IPS-20b (cell line): ENCODE measurements around the gene PAX6.
A peak's percentile ranks its signal among the peaks of the same experiment; 100 is the strongest.

Experiments
- H3K27ac ChIP-seq: one replicate; pipeline ENCODE4 v1.5.1; 2013; ENCODE audit warnings: low read length
- H3K27me3 ChIP-seq: 2 replicates; pipeline ENCODE4 v1.6.1; 2013; ENCODE audit warnings: mild to moderate bottlenecking, low read length, inconsistent platforms; ENCODE audit not compliant: insufficient read depth
- H3K36me3 ChIP-seq: 2 replicates; pipeline ENCODE4 v1.6.1; 2013; ENCODE audit warnings: low read depth, mild to moderate bottlenecking, inconsistent platforms, low read length, moderate library complexity; ENCODE audit not compliant: insufficient read depth
- H3K4me1 ChIP-seq: 2 replicates; pipeline ENCODE4 v1.6.1; 2013; ENCODE audit warnings: mild to moderate bottlenecking, control low read depth, inconsistent platforms, low read length, moderate library complexity; ENCODE audit not compliant: insufficient read depth
- H3K4me3 ChIP-seq: 2 replicates; pipeline ENCODE4 v1.5.1; 2013; ENCODE audit warnings: mild to moderate bottlenecking, low read length, inconsistent platforms
- H3K9ac ChIP-seq: 2 replicates; pipeline ENCODE4 v1.6.1; 2013; ENCODE audit warnings: low read depth, mild to moderate bottlenecking, inconsistent platforms, low read length, moderate library complexity
- H3K9me3 ChIP-seq: 2 replicates; pipeline ENCODE4 v1.6.1; 2013; ENCODE audit warnings: mild to moderate bottlenecking, low read depth, low read length, inconsistent platforms; ENCODE audit not compliant: insufficient read depth

The PAX6 gene

DNA sequence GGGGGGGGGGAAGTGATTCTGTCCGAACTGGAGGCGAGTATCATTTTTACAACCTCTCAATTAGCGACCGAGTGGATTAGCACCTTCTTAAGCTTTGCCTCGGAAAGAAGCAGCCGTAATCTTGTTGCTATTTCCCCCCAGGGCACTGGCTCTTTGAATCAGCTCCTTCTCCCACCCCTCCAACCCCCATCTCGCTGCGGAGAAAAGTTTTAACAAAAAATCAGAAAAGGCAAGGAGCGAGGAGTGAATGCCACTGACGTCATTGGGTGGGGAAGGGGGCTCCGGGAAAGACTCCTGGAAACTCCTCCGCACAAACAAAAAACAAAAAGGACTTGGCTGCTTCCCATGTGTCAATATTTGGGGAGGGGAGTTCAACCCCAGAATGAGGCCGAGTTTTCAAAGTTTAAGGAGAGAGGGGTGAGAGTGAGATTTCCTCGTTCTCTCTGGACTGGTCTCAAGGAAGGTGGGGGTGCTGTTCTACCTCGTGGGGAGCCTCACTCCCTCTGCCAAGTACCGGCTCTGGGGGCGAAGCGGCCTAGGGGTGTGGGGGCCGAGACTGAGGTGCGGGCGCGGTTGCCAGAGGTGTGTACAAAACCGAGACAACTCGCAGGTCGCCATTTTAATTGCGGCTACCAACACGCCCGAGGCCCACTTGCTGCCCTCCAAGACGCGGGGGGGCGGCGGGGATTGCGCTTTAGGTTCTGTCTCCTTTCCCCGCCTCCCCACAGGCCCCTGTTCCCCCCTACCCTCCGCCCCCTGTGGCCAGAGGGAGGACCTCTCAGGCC is 2.5 kb upstream of the PAX6 start:
- peaks cover 8% of the 10 kb centered on the region; the same call in 1 of the 2 replicates for H3K4me1 ChIP-seq
- H3K9me3 ChIP-seq, result no peaks in the 10 kb centered on the region; the same call in 1 of the 2 replicates
- no peak overlapping the region for H3K9ac ChIP-seq
- peak overlapping the region; percentile 39; the same call in 1 of the 2 replicates for H3K4me3 ChIP-seq
- no peak overlapping the region for H3K27ac ChIP-seq
- no peaks in the 10 kb centered on the region for H3K36me3 ChIP-seq
- peaks cover 100% of the 10 kb centered on the region for H3K27me3 ChIP-seq

DNA sequence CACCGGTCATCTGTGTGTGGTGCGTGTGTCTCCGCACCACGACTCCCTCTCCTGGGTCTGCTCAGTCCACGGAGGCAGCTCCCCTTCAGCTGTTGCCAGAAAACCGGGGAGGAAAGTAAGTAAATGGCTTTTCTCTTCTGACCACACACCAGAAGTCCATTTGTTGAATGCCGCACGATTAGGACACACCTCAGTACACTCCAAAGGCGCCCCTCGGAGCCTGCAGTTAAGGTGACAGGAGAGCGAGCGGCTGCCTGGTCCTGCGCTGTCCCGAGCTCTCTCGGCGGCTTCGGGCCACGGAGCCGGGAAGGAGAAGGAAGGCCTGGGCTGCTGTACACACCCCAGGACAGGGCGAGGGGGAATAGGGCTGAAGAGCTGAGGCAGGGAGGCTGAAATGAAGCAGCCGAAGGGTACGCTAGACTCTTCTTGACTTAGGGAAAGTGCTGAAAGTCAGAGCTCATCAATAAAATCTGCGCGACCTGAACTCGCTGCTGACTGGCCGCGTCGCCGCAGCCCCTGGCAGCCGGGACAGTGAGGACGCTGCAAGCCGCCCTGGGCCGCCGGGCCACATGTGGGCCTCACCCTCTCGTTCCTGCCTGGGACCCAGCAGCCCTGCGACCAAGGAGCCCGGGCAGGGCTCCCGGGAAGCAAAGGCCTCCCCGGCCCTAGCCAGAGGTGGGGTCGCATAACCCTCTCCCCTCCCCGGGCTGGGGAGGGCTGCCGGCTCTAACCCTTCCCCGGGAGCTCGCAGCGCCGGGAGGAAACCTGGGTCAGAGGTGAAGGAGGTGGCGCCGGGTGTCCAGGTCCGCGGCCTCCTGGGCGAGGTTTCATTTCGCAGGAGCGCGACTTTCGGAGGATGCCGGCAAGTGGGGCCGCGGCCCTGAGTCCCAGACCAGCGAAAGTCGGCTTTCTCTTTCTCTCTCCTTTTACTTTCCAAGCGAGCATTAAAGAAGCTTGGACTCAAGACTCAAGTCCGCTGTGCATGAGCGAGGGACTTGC is 1.6 kb upstream of the PAX6 start:
- H3K9me3 ChIP-seq, result no peaks in the 10 kb centered on the region; the same call in 1 of the 2 replicates
- peak overlapping the region; percentile 49; the same call in 1 of the 2 replicates for H3K4me3 ChIP-seq
- no peak overlapping the region for H3K27ac ChIP-seq
- no peak overlapping the region for H3K9ac ChIP-seq
- peaks cover 13% of the 10 kb centered on the region; the same call in 1 of the 2 replicates for H3K4me1 ChIP-seq
- H3K36me3 ChIP-seq, result no peaks in the 10 kb centered on the region
- peaks cover 100% of the 10 kb centered on the region for H3K27me3 ChIP-seq

DNA sequence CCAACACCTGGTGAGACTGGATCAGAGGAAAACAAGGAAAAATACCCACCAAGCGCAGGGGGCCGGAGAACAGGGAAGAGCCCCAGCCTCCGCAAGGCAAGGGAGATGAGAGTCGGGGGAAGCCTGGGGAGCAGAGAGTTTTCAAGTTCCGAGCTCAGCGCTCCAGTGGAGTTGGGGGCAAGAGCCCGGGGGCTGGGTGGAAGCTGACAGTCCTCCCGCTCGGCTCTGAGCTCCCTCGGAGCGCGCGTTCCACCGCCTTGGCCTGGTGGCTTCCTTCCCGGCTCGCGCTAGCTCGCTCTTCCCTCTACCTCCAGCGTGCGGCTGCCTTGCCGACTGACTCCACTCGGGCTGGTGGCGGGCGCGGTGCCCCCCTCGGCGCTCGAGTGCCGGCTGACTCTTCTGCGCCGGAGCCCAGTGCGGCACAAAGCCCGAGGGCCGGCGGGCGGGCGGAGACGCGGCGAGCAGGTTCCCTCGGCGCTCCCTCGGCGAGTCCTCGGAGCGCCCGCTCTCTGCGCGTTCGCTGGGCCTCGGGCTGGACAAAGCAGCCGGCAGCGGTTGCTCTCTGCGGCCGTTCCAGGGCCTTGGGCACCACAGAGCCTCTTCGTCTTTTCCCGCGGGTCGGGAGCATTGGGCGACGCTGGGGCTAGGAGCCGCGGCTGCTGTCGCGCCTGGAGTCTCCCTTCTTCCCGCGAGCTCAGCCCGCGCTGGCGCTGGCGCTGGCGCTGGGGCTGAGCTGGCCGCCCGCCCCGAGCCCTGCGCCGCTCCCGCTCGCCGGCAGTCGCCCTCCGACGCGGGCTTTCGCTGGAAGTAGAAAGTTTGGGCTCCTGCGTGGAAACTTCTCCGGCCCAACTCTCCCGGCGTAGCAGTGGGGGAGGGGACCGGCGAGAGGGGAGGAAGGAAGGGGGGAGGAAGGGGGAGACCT is 1.0 kb downstream of the PAX6 start:
- Histone ChIP-seq H3K27ac (no peak overlapping the region), H3K9ac (no peak overlapping the region), H3K27me3 (peaks cover 100% of the 10 kb centered on the region), H3K4me3 (peak overlapping the region; percentile 63; the same call in 1 of the 2 replicates), H3K36me3 (no peaks in the 10 kb centered on the region), H3K9me3 (no peaks in the 10 kb centered on the region), H3K4me1 (peaks cover 26% of the 10 kb centered on the region; the same call in 1 of the 2 replicates)

DNA sequence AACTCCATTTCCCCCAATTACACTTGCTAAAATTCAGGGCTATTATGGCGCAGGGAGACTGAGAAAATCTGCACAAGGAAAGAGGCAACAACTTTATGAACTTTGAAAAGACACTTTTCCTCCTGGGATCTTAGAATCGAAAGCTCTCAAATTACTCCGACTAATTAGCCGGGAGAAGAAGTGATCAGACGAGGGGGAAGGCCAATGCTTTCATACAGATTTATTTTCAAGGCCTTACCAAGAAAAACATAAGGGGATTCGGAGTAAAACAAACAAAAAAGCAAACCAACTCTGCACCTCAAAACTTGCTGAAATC is 1.6 kb downstream of the PAX6 start:
- Histone ChIP-seq H3K9me3 (no peaks in the 10 kb centered on the region), H3K4me1 (peaks cover 30% of the 10 kb centered on the region; the same call in 1 of the 2 replicates), H3K27ac (no peak overlapping the region), H3K27me3 (peaks cover 100% of the 10 kb centered on the region), H3K9ac (no peak overlapping the region), H3K36me3 (no peaks in the 10 kb centered on the region), H3K4me3 (peak overlapping the region; percentile 63; the same call in 1 of the 2 replicates)

DNA sequence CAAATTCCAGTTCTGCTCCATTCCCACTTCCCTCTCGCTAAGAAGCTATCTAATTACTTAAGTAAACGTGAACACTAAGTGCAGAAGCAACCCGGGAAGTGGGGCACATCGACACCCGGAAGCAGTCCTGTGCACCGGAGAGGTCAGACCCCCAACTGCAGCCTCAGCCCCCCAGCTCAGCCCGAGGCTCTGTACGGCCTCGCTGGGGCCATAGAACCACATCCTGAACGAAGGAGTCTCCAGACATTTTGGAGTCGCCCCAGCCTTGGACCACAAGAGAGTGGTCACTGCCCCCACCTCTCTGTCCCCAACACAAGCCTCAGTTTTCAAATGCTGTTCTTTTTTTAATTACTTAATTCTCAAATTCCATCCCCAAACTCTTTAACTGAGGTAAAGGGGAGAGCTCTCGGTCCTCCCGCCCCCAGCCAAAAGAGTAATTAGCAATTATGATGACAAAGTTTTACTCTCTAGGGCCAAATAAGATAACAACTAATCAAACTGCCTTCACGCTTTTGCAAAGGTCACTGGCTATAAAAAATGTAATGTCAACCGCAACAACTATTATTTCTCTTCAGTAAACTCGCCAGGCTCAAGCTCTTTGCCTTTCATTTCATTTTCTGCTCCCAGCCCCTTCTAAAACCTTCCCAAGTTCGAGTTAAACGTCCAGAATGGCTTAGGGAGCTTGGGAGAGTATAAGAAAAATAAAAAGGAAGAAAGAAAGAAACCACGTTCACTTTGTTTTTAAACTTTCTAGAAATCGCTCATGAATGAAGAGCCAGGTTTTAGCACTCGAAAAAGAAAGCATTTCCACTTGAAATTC is 2.2 kb downstream of the PAX6 start:
- H3K9ac ChIP-seq, result no peak overlapping the region
- H3K4me3 ChIP-seq, result peak overlapping the region; percentile 63; the same call in 1 of the 2 replicates
- no peaks in the 10 kb centered on the region for H3K36me3 ChIP-seq
- no peak overlapping the region for H3K27ac ChIP-seq
- no peaks in the 10 kb centered on the region for H3K9me3 ChIP-seq
- H3K4me1 ChIP-seq, result peaks cover 32% of the 10 kb centered on the region; the same call in 1 of the 2 replicates
- H3K27me3 ChIP-seq, result peaks cover 100% of the 10 kb centered on the region

DNA sequence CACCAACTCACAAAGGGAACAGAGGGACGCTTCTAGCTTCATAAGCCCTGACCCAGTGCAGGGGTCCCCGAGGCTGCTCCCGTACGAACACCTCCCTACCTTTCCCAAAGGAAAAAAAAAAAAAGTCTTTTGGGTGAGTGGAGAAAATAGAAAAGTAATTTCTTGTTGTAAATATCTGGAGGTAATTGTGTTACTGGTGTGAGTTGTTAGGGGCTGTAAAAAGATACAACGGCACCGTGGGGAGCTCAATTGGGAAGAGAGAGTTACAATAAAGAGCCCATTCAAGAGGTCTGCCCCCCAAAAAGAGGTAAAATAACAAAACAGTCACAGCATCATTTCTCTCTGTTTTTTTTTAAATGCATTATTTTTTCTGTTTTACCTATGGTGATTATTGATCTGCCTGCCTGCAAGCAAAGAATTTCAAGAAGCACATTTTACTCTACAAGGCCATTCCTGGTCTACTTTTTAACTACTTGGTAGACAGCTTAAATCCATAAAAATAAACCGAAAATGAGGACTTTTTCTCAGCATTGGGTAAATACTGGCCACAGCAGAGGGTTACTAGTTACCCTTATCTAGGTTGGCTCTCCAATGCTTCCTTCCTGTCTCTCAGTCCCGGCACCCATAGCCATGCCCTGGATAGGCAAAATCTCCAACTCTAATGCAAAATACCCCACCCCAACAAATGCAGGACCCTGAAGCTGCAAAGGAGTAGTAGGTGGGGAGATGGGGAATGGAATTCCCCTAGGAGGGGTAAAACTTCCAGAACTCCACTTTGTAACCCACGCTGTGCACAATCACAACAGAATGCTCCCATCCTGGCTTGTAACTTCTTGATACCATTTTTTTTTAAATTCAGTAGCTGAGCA is 3.1 kb downstream of the PAX6 start:
- Histone ChIP-seq H3K27me3 (peaks cover 100% of the 10 kb centered on the region), H3K4me3 (peak overlapping the region; percentile 63; the same call in 1 of the 2 replicates), H3K4me1 (peaks cover 32% of the 10 kb centered on the region; the same call in 1 of the 2 replicates)

DNA sequence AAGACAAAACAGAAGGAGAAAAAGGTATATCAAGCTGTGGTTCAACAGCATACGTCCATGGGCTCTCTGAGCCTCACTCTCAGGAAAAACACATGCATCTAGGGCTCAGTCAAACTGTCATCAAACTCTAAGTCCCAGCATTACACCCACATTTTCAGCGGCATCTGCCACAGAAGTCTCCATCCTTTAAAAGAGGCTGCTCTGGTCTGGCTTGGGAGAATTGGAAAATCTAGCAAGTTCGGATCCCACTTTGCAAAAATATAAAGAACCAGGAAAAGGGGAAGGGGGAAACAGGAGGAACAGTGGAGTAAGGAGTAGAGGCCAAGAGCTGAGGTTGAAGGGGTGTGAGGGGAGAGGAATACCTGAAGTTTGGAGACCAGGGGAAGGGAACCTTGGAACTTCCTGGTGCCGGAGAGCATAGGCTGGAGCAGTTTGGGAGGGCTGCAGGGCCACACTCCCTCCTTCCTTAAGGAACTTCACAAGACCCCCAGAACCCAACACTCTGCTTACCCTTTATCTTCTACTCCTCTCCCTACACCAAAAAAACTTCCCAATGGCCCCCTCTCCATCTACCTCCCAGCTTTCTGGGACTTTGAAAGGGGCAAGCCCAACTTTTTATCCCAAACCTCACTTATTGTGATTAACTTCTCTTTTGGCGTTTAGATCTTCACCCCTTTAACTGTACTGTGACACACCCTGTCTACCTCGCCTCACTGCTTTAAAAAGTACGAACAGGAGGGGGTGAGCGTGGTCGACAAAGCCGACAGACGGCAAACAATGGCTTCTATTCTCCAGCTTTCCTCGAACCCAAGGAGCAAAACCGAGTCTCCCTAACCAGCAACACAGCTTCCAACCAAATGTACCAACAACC is 4.0 kb downstream of the PAX6 start:
- H3K9me3 ChIP-seq, result no peaks in the 10 kb centered on the region
- H3K4me1 ChIP-seq, result peaks cover 32% of the 10 kb centered on the region; the same call in 1 of the 2 replicates
- H3K27me3 ChIP-seq, result peaks cover 100% of the 10 kb centered on the region
- no peaks in the 10 kb centered on the region for H3K36me3 ChIP-seq
- H3K4me3 ChIP-seq, result 0 out of 2 replicates have a peak overlapping the region, but pooled peaks have one; percentile 63
- no peak overlapping the region for H3K9ac ChIP-seq
- H3K27ac ChIP-seq, result no peak overlapping the region

More for the DNA sequence above, 3.1 kb downstream of the PAX6 start:
- Histone ChIP-seq H3K36me3 (no peaks in the 10 kb centered on the region), H3K9ac (no peak overlapping the region), H3K9me3 (no peaks in the 10 kb centered on the region), H3K27ac (no peak overlapping the region)

DNA sequence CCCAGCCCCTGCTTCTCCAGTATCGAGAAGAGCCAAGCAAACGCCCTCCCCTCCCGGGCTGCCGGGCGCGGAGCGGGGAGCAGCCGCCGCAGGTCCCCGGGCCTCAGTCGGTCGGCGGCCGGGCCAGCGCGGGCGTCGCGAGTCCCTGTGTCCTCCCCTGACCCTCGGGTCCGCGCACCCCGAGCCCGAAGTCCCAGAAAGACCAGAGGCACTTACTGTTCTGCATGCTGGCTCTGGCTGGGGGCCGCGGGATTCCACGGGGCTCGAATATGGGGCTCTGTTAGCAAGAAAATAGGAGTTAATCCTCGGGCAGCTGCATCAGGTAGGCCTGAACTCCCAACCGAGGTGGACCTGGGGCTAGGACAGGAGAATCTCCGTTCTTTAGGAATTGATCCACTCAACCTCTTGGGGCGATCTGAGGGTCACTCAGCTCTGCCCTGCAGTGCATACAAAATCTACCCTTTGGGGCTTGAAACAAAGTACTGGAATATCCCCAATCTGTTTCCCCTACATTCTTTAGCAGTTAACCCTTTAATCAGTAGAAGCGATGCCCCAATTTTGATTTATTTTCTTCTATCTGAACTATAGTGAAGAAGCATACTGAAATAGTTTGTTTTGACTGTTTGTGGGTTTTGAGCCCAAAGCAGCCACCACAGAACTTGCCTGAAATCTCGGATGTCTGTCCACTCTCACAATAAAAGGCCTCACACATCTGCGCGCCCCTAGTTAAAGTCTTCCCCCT is 4.8 kb downstream of the PAX6 start:
- Histone ChIP-seq H3K36me3 (no peaks in the 10 kb centered on the region), H3K9ac (no peak overlapping the region), H3K27ac (no peak overlapping the region), H3K27me3 (peaks cover 100% of the 10 kb centered on the region), H3K9me3 (no peaks in the 10 kb centered on the region), H3K4me1 (peaks cover 32% of the 10 kb centered on the region; the same call in 1 of the 2 replicates), H3K4me3 (peak overlapping the region; percentile 43; the same call in 1 of the 2 replicates)
